GM23338 (cell line): ENCODE results near the gene SLC35F4. TPM values are rescaled to one million over a fixed set of nuclear protein-coding genes. Genes with fewer than 3 reads are reported as not detected.
A peak's percentile ranks its signal among the peaks of the same experiment; 100 is the strongest.

ENCODE experiments used
- ATAC-seq: fragments of 200-7000 bp; cut with Tn5 transposase; 3 replicates; pipeline ENCODE4 v1.9.1; 2020
- DNase-seq: peaks from one replicate; pipeline ENCODE4 v3.0.0-alpha.2; 2015; ENCODE audit warnings: low spot score
- H2AFZ ChIP-seq: fragments of 200-600 bp; sonication (generic); 2 replicates; pipeline ENCODE4 v1.8.0; 2016; ENCODE audit warnings: antibody characterized with exemption, mild to moderate bottlenecking, moderate library complexity
- H3F3A ChIP-seq: fragments of 200-600 bp; sonication (generic); replicated peaks from 2 replicates; pipeline ENCODE4 v1.8.0; 2017; ENCODE audit warnings: antibody characterized with exemption, mixed run types, low read depth
- H3K27ac ChIP-seq: fragments of 200-600 bp; sonication (generic); 2 replicates; pipeline ENCODE4 v1.6.1; 2016; ENCODE audit warnings: low read depth
- H3K27me3 ChIP-seq: fragments of 200-600 bp; sonication (generic); 2 replicates; pipeline ENCODE4 v1.8.0; 2016; ENCODE audit warnings: mild to moderate bottlenecking, mixed run types, moderate library complexity; ENCODE audit not compliant: insufficient read depth
- H3K36me3 ChIP-seq: fragments of 200-600 bp; sonication (generic); 2 replicates; pipeline ENCODE4 v1.8.0; 2016; ENCODE audit warnings: mild to moderate bottlenecking; ENCODE audit not compliant: insufficient read depth
- H3K4me1 ChIP-seq: fragments of 200-600 bp; sonication (generic); 2 replicates; pipeline ENCODE4 v1.8.0; 2016; ENCODE audit warnings: mild to moderate bottlenecking, moderate library complexity; ENCODE audit not compliant: insufficient read depth
- H3K4me2 ChIP-seq: fragments of 200-600 bp; sonication (generic); 2 replicates; pipeline ENCODE4 v1.7.1; 2017; ENCODE audit warnings: mixed run types
- H3K4me3 ChIP-seq: fragments of 200-600 bp; sonication (generic); 2 replicates; pipeline ENCODE4 v1.6.1; 2016; ENCODE audit warnings: mixed run types
- H3K79me2 ChIP-seq: fragments of 200-600 bp; sonication (generic); replicated peaks from 2 replicates; pipeline ENCODE4 v1.8.0; 2017; ENCODE audit warnings: mild to moderate bottlenecking; ENCODE audit not compliant: insufficient read depth
- H3K9me2 ChIP-seq: fragments of 200-600 bp; sonication (generic); 2 replicates; pipeline ENCODE4 v1.8.0; 2017; ENCODE audit not compliant: insufficient read depth
- H4K20me1 ChIP-seq: fragments of 200-600 bp; sonication (generic); replicated peaks from 2 replicates; pipeline ENCODE4 v1.8.0; 2017; ENCODE audit warnings: mild to moderate bottlenecking; ENCODE audit not compliant: insufficient read depth
- H3K27ac Mint-ChIP-seq: 2 replicates; pipeline ENCODE4 v1.8.0; 2020; ENCODE audit warnings: inconsistent platforms, mild to moderate bottlenecking, moderate library complexity, mixed read lengths
- H3K27me3 Mint-ChIP-seq: 3 replicates; pipeline ENCODE4 v1.8.0; 2022; ENCODE audit warnings: low read depth, mild to moderate bottlenecking, moderate library complexity, mixed read lengths, inconsistent platforms; ENCODE audit not compliant: insufficient read depth, poor library complexity
- H3K36me3 Mint-ChIP-seq: 3 replicates; pipeline ENCODE4 v1.8.0; 2021; ENCODE audit warnings: low read depth, mild to moderate bottlenecking, inconsistent platforms, moderate library complexity, mixed read lengths
- H3K4me1 Mint-ChIP-seq: 3 replicates; pipeline ENCODE4 v1.8.0; 2020; ENCODE audit warnings: mild to moderate bottlenecking, inconsistent platforms, mixed read lengths
- H3K4me3 Mint-ChIP-seq: 3 replicates; pipeline ENCODE4 v1.8.0; 2021; ENCODE audit warnings: moderate library complexity, mild to moderate bottlenecking, inconsistent platforms, mixed read lengths
- H3K9me3 Mint-ChIP-seq: 3 replicates; pipeline ENCODE4 v1.8.0; 2020; ENCODE audit warnings: moderate library complexity, mild to moderate bottlenecking, inconsistent platforms, mixed read lengths
- CREB1 ChIP-seq: fragments of 250-450 bp; sonication (Bioruptor Pico); IDR thresholded peaks from 2 replicates; pipeline ENCODE4 v1.5.0; 2020; ENCODE audit warnings: low read depth, mild to moderate bottlenecking, moderate library complexity
- EZH2 ChIP-seq: fragments of 200-600 bp; sonication (generic); IDR thresholded peaks from one replicate; pipeline ENCODE4 v1.8.0; 2017; ENCODE audit warnings: antibody characterized with exemption, mild to moderate bottlenecking, low read depth; ENCODE audit not compliant: unreplicated experiment
- EZH2phosphoT487 ChIP-seq: fragments of 200-600 bp; sonication (generic); IDR thresholded peaks from one replicate; pipeline ENCODE4 v1.8.1; 2018; ENCODE audit warnings: antibody characterized with exemption; ENCODE audit not compliant: unreplicated experiment
- JUNB ChIP-seq: IDR thresholded peaks from one replicate; pipeline ENCODE4 v1.6.1; 2016; ENCODE audit warnings: antibody characterized with exemption; ENCODE audit not compliant: unreplicated experiment
- NANOG ChIP-seq: IDR thresholded peaks from 2 replicates; pipeline ENCODE4 v1.6.1; 2016; ENCODE audit warnings: antibody characterized with exemption, borderline replicate concordance
- POLR2AphosphoS5 ChIP-seq: IDR thresholded peaks from 2 replicates; pipeline ENCODE4 v1.6.1; 2016; ENCODE audit warnings: antibody characterized with exemption, low read depth
- REST ChIP-seq: IDR thresholded peaks from one replicate; pipeline ENCODE4 v1.6.1; 2018; ENCODE audit warnings: antibody characterized with exemption; ENCODE audit not compliant: unreplicated experiment
- STAT1 ChIP-seq: IDR thresholded peaks from one replicate; pipeline ENCODE4 v1.6.1; 2016; ENCODE audit warnings: antibody characterized with exemption; ENCODE audit not compliant: unreplicated experiment
- ZNF114 ChIP-seq: fragments of 250-450 bp; sonication (Bioruptor Pico); IDR thresholded peaks from 2 replicates; pipeline ENCODE4 v1.5.0; 2020; ENCODE audit warnings: mild to moderate bottlenecking, moderate library complexity
- ZNF331 ChIP-seq: fragments of 250-450 bp; sonication (Bioruptor Pico); IDR thresholded peaks from 2 replicates; pipeline ENCODE4 v1.5.0; 2020; ENCODE audit warnings: low read depth, mild to moderate bottlenecking, moderate library complexity
- polyA plus RNA-seq: library from polyadenylated mRNA; unstranded; fragments of >200 nt; fragmentation: Nextera tagmentation; extraction: Ambion mirVana; gene quantifications from 2 replicates; pipeline ENCODE4 v1.2.1, GENCODE V29; 2016
- total RNA-seq: library from RNA; depleted of rRNA; stranded (reverse); fragments of >200 nt; shearing (Covaris generic); gene quantifications from 2 replicates; pipeline ENCODE4 v1.2.3, GENCODE V29; 2014
- TF ChIP-seq, protein P1 (sequence below), 2 experiments: fragments of 200-600 bp in 1 of 2; sonication (generic) in 1 of 2; conservative IDR thresholded peaks; 2 replicates each; pipeline versions ENCODE4 v1.5.1 to v1.6.1; 2016 to 2017; ENCODE audit warnings: antibody characterized with exemption in 2 of 2, low read depth in 2 of 2, mild to moderate bottlenecking in 2 of 2, moderate library complexity in 1 of 2
- TF ChIP-seq, protein P2 (sequence below): fragments of 250-450 bp; sonication (Bioruptor Pico); IDR thresholded peaks from 2 replicates; pipeline ENCODE4 v1.5.0; 2020; ENCODE audit warnings: mild to moderate bottlenecking, moderate library complexity
- TF ChIP-seq, protein P3 (sequence below): IDR thresholded peaks from 2 replicates; pipeline ENCODE4 v1.6.1; 2016; ENCODE audit warnings: antibody characterized with exemption

SLC35F4 gene
- total and polyA plus RNA-seq, 2 experiments from 2014 or later = 0.10 TPM; not detected in 1

DNA sequence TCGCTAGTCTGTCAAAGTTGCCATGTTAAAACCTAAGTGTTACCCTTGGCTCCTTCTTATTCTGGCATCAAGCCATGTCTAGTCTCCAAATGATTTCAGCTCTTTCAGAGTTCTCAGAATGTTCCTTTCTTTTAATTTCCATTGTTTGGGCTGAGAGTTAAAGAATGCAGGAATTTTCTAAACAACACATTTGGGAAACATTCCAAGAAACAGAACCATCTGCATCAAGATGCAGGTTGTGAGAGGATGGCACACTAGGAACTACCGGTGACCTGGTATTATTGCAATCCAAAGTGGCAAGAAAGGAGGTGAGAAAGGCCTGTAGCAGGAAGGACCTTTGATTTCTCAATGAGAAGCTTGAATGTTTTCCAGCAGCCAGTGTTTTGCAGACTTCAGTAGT is 30.1 kb downstream of the SLC35F4 start:
- ATAC-seq (no peak), DNase-seq (peak; percentile 43)
- Histone ChIP-seq H3K9me2 (peaks cover 5% of the 10 kb centered on the region; the same call in 1 of the 2 replicates), H3K36me3 (no peaks in the 10 kb centered on the region), H3K4me1 (peaks cover 11% of the 10 kb centered on the region; the same call in 1 of the 2 replicates), H2AFZ (no peak overlapping the region), H3K27ac (no peak overlapping the region), H3K27me3 (no peaks in the 10 kb centered on the region), H3K4me3 (no peak overlapping the region), H3F3A (no peaks in the 10 kb centered on the region), H3K4me2 (no peak overlapping the region), H3K79me2 (no peaks in the 10 kb centered on the region), H4K20me1 (no peaks in the 10 kb centered on the region)
- Mint-ChIP-seq H3K36me3 (no peaks in the 10 kb centered on the region), H3K27me3 (peaks cover 9% of the 10 kb centered on the region), H3K27ac (no peak overlapping the region), H3K4me1 (peaks cover 12% of the 10 kb centered on the region), H3K9me3 (no peaks in the 10 kb centered on the region), H3K4me3 (no peak overlapping the region)
- TF ChIP-seq EZH2 = no peak
- TF ChIP-seq ZNF114 (CRISPR knock-in tag) = no peak
- no peak for TF ChIP-seq NANOG
- no peak for TF ChIP-seq ZNF331 (CRISPR knock-in tag)
- TF ChIP-seq, protein P1, sequence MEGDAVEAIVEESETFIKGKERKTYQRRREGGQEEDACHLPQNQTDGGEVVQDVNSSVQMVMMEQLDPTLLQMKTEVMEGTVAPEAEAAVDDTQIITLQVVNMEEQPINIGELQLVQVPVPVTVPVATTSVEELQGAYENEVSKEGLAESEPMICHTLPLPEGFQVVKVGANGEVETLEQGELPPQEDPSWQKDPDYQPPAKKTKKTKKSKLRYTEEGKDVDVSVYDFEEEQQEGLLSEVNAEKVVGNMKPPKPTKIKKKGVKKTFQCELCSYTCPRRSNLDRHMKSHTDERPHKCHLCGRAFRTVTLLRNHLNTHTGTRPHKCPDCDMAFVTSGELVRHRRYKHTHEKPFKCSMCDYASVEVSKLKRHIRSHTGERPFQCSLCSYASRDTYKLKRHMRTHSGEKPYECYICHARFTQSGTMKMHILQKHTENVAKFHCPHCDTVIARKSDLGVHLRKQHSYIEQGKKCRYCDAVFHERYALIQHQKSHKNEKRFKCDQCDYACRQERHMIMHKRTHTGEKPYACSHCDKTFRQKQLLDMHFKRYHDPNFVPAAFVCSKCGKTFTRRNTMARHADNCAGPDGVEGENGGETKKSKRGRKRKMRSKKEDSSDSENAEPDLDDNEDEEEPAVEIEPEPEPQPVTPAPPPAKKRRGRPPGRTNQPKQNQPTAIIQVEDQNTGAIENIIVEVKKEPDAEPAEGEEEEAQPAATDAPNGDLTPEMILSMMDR (conservative IDR thresholded peaks at IDR 0.05; ENCODE audit: low read depth in 2 of 2) = no peak
- TF ChIP-seq, protein P2, sequence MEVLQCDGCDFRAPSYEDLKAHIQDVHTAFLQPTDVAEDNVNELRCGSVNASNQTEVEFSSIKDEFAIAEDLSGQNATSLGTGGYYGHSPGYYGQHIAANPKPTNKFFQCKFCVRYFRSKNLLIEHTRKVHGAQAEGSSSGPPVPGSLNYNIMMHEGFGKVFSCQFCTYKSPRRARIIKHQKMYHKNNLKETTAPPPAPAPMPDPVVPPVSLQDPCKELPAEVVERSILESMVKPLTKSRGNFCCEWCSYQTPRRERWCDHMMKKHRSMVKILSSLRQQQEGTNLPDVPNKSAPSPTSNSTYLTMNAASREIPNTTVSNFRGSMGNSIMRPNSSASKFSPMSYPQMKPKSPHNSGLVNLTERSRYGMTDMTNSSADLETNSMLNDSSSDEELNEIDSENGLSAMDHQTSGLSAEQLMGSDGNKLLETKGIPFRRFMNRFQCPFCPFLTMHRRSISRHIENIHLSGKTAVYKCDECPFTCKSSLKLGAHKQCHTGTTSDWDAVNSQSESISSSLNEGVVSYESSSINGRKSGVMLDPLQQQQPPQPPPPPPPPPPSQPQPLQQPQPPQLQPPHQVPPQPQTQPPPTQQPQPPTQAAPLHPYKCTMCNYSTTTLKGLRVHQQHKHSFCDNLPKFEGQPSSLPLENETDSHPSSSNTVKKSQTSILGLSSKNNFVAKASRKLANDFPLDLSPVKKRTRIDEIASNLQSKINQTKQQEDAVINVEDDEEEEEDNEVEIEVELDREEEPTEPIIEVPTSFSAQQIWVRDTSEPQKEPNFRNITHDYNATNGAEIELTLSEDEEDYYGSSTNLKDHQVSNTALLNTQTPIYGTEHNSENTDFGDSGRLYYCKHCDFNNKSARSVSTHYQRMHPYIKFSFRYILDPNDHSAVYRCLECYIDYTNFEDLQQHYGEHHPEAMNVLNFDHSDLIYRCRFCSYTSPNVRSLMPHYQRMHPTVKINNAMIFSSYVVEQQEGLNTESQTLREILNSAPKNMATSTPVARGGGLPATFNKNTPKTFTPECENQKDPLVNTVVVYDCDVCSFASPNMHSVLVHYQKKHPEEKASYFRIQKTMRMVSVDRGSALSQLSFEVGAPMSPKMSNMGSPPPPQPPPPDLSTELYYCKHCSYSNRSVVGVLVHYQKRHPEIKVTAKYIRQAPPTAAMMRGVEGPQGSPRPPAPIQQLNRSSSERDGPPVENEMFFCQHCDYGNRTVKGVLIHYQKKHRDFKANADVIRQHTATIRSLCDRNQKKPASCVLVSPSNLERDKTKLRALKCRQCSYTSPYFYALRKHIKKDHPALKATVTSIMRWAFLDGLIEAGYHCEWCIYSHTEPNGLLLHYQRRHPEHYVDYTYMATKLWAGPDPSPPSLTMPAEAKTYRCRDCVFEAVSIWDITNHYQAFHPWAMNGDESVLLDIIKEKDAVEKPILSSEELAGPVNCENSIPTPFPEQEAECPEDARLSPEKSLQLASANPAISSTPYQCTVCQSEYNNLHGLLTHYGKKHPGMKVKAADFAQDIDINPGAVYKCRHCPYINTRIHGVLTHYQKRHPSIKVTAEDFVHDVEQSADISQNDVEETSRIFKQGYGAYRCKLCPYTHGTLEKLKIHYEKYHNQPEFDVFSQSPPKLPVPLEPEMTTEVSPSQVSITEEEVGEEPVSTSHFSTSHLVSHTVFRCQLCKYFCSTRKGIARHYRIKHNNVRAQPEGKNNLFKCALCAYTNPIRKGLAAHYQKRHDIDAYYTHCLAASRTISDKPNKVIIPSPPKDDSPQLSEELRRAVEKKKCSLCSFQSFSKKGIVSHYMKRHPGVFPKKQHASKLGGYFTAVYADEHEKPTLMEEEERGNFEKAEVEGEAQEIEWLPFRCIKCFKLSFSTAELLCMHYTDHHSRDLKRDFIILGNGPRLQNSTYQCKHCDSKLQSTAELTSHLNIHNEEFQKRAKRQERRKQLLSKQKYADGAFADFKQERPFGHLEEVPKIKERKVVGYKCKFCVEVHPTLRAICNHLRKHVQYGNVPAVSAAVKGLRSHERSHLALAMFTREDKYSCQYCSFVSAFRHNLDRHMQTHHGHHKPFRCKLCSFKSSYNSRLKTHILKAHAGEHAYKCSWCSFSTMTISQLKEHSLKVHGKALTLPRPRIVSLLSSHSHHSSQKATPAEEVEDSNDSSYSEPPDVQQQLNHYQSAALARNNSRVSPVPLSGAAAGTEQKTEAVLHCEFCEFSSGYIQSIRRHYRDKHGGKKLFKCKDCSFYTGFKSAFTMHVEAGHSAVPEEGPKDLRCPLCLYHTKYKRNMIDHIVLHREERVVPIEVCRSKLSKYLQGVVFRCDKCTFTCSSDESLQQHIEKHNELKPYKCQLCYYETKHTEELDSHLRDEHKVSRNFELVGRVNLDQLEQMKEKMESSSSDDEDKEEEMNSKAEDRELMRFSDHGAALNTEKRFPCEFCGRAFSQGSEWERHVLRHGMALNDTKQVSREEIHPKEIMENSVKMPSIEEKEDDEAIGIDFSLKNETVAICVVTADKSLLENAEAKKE (CRISPR knock-in tag) = no peak
- TF ChIP-seq, protein P3, sequence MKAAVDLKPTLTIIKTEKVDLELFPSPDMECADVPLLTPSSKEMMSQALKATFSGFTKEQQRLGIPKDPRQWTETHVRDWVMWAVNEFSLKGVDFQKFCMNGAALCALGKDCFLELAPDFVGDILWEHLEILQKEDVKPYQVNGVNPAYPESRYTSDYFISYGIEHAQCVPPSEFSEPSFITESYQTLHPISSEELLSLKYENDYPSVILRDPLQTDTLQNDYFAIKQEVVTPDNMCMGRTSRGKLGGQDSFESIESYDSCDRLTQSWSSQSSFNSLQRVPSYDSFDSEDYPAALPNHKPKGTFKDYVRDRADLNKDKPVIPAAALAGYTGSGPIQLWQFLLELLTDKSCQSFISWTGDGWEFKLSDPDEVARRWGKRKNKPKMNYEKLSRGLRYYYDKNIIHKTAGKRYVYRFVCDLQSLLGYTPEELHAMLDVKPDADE = no peak
- no peak for TF ChIP-seq JUNB
- TF ChIP-seq CREB1 = no peak
- no peak for TF ChIP-seq POLR2AphosphoS5
- no peak for TF ChIP-seq EZH2phosphoT487
- TF ChIP-seq STAT1 = no peak
- TF ChIP-seq REST = no peak
